ENCODE measurements around the gene FMNL2. TPM values are rescaled to one million over a fixed set of nuclear protein-coding genes. Genes with fewer than 3 reads are reported as not detected.

FMNL2 gene
- total RNA-seq, 1 experiment from 2014 or later, result 38.2 TPM

- H3K36me3 ChIP-seq (ENCODE audit: control insufficient read depth, insufficient read depth, low read length), result no peaks in the 10 kb centered on the region
- no peaks in the 10 kb centered on the region for H3K4me1 ChIP-seq
- intact Hi-C loops (cut with micrococcal nuclease; ENCODE audit: unreplicated experiment), result no loop called here
- ChIA-PET CTCF (no interaction called here), POLR2A (no interaction called here)
- H3K36me3 Mint-ChIP-seq (ENCODE audit: insufficient read depth, unreplicated experiment), result peaks cover 5% of the 10 kb centered on the region
- no peaks in the 10 kb centered on the region for H3K27me3 ChIP-seq (replicated peaks; ENCODE audit: control insufficient read depth, insufficient read depth, low read length)
- H3K9me3 ChIP-seq, result no peaks in the 10 kb centered on the region
- no peak overlapping the region for H3K4me3 Mint-ChIP-seq (ENCODE audit: unreplicated experiment)
- no peak for DNase-seq
- BruUV-seq (replicated peaks), result no TSS peak
- peaks cover 10% of the 10 kb centered on the region for H3K9me3 Mint-ChIP-seq (ENCODE audit: unreplicated experiment)
- H3K27ac Mint-ChIP-seq (ENCODE audit: unreplicated experiment), result no peak overlapping the region
- H3K27me3 Mint-ChIP-seq (ENCODE audit: insufficient read depth, unreplicated experiment), result no peaks in the 10 kb centered on the region
- no peak for TF ChIP-seq CTCF (IDR thresholded peaks at IDR 0.05; ENCODE audit: insufficient read depth in 1 of 2, low read depth in 1 of 2, low read length in 1 of 2, severe bottlenecking in 1 of 2, unreplicated experiment in 1 of 2)
- peaks cover 14% of the 10 kb centered on the region for H3K4me1 Mint-ChIP-seq (ENCODE audit: low read depth, unreplicated experiment)
- H3K4me3 ChIP-seq (ENCODE audit: low read depth, low read length), result no peak overlapping the region
Observed at GRCh38 chr2:152513681-152514080, 178.7 kb downstream of the FMNL2 start.

GRCh38 chr2:152518034-152518433 is 183.1 kb downstream of the FMNL2 start:
- DNase-seq, result no peak
- intact Hi-C loops (cut with micrococcal nuclease; ENCODE audit: unreplicated experiment), result no loop called here
- ChIA-PET CTCF (no interaction called here), POLR2A (no interaction called here)
- no peaks in the 10 kb centered on the region for H3K9me3 ChIP-seq
- no peaks in the 10 kb centered on the region for H3K9me3 Mint-ChIP-seq (ENCODE audit: unreplicated experiment)
- H3K36me3 ChIP-seq (ENCODE audit: control insufficient read depth, insufficient read depth, low read length), result no peaks in the 10 kb centered on the region
- BruUV-seq (replicated peaks), result no TSS peak
- H3K4me3 ChIP-seq (ENCODE audit: low read depth, low read length), result no peak overlapping the region
- no peaks in the 10 kb centered on the region for H3K27me3 ChIP-seq (replicated peaks; ENCODE audit: control insufficient read depth, insufficient read depth, low read length)
- no peaks in the 10 kb centered on the region for H3K36me3 Mint-ChIP-seq (ENCODE audit: insufficient read depth, unreplicated experiment)
- H3K27ac Mint-ChIP-seq (ENCODE audit: unreplicated experiment), result no peak overlapping the region
- H3K27me3 Mint-ChIP-seq (ENCODE audit: insufficient read depth, unreplicated experiment), result no peaks in the 10 kb centered on the region
- H3K4me1 Mint-ChIP-seq (ENCODE audit: low read depth, unreplicated experiment), result peaks cover 30% of the 10 kb centered on the region
- H3K4me3 Mint-ChIP-seq (ENCODE audit: unreplicated experiment), result no peak overlapping the region
- TF ChIP-seq CTCF (IDR thresholded peaks at IDR 0.05; ENCODE audit: insufficient read depth in 1 of 2, low read depth in 1 of 2, low read length in 1 of 2, severe bottlenecking in 1 of 2, unreplicated experiment in 1 of 2), result no peak
- 0 out of 2 replicates have a peak, but pooled peaks cover 5% of the 10 kb centered on the region for H3K4me1 ChIP-seq

- no peak for TF ChIP-seq CTCF (IDR thresholded peaks at IDR 0.05; ENCODE audit: insufficient read depth in 1 of 2, low read depth in 1 of 2, low read length in 1 of 2, severe bottlenecking in 1 of 2, unreplicated experiment in 1 of 2)
- H3K4me3 ChIP-seq (ENCODE audit: low read depth, low read length), result no peak overlapping the region
- no peak overlapping the region for H3K4me3 Mint-ChIP-seq (ENCODE audit: unreplicated experiment)
- no peaks in the 10 kb centered on the region for H3K27me3 ChIP-seq (replicated peaks; ENCODE audit: control insufficient read depth, insufficient read depth, low read length)
- H3K27me3 Mint-ChIP-seq (ENCODE audit: insufficient read depth, unreplicated experiment), result no peaks in the 10 kb centered on the region
- BruUV-seq (replicated peaks), result no TSS peak
- ChIA-PET CTCF (no interaction called here), POLR2A (no interaction called here)
- peaks cover 30% of the 10 kb centered on the region for H3K4me1 Mint-ChIP-seq (ENCODE audit: low read depth, unreplicated experiment)
- DNase-seq, result no peak
- no peak overlapping the region for H3K27ac Mint-ChIP-seq (ENCODE audit: unreplicated experiment)
- 0 out of 2 replicates have a peak, but pooled peaks cover 5% of the 10 kb centered on the region for H3K4me1 ChIP-seq
- intact Hi-C loops (cut with micrococcal nuclease; ENCODE audit: unreplicated experiment), result no loop called here
- H3K36me3 ChIP-seq (ENCODE audit: control insufficient read depth, insufficient read depth, low read length), result no peaks in the 10 kb centered on the region
- no peaks in the 10 kb centered on the region for H3K9me3 ChIP-seq
- H3K9me3 Mint-ChIP-seq (ENCODE audit: unreplicated experiment), result no peaks in the 10 kb centered on the region
- no peaks in the 10 kb centered on the region for H3K36me3 Mint-ChIP-seq (ENCODE audit: insufficient read depth, unreplicated experiment)
Observed at GRCh38 chr2:152518641-152519580, 183.9 kb downstream of the FMNL2 start.
